ENCODE measurements around the gene GDF15. TPM values are rescaled to one million over a fixed set of nuclear protein-coding genes. Genes with fewer than 3 reads are reported as not detected.
A peak's percentile ranks its signal among the peaks of the same experiment; 100 is the strongest.

The GDF15 gene
- total and polyA plus RNA-seq, 12 donors, result 0.33 to 29.2 (median 4.5) TPM

- no peaks in the 10 kb centered on the region for H3K36me3 ChIP-seq (replicated peaks in 1 of 2)
- H3K27ac ChIP-seq, result no peak overlapping the region
- no peak for DNase-seq
- WGBS, 4 donors, result 77 to 100% (median 87%) methylated on average over 2 to 9 of the region's 9 CpGs
- no peak overlapping the region for H3K4me3 ChIP-seq
- intact Hi-C loops (cut with DNase I), result no loop called here
- H3K27me3 ChIP-seq, result no peaks in the 10 kb centered on the region
- H3K4me1 ChIP-seq (replicated peaks in 1 of 2), result peaks cover under 1 to 15% of the 10 kb centered on the region in 2 donors
- TF ChIP-seq CTCF (IDR thresholded peaks at IDR 0.05) (no peak), POLR2A (IDR thresholded peaks at IDR 0.05) (no peak)
- H3K9me3 ChIP-seq (replicated peaks in 1 of 3), result no peaks in the 10 kb centered on the region
These were observed 5.6 kb downstream of the GDF15 start for GRCh38 chr19:18391509-18392075.

GRCh38 chr19:18392417-18392816 is 6.5 kb downstream of the GDF15 start:
- intact Hi-C loops (cut with DNase I), result no loop called here
- no peaks in the 10 kb centered on the region for H3K27me3 ChIP-seq
- H3K9me3 ChIP-seq (replicated peaks in 1 of 3), result no peaks in the 10 kb centered on the region
- H3K36me3 ChIP-seq (replicated peaks in 1 of 2), result no peaks in the 10 kb centered on the region
- H3K4me1 ChIP-seq (replicated peaks in 1 of 2), result peaks cover 9 to 23% of the 10 kb centered on the region in 2 donors
- TF ChIP-seq CTCF (IDR thresholded peaks at IDR 0.05) (no peak), POLR2A (IDR thresholded peaks at IDR 0.05) (no peak)
- H3K27ac ChIP-seq, result peak overlapping the region in 2 of 5 donors; percentile 47 to 66
- H3K4me3 ChIP-seq, result no peak overlapping the region
- peak in 4 of 7 donors; percentile 54 to 64 (median 60) for DNase-seq
- WGBS, 4 donors, result 69 to 87% (median 77%) methylated on average over 11 of the region's 11 CpGs

GRCh38 chr19:18392926-18393325 is 7.0 kb downstream of the GDF15 start:
- TF ChIP-seq CTCF (IDR thresholded peaks at IDR 0.05) (no peak), POLR2A (IDR thresholded peaks at IDR 0.05) (no peak)
- Histone ChIP-seq H3K27ac (peak overlapping the region in 2 of 5 donors; percentile 47 to 66), H3K36me3 (replicated peaks in 1 of 2) (no peaks in the 10 kb centered on the region), H3K4me1 (replicated peaks in 1 of 2) (peaks cover 9 to 23% of the 10 kb centered on the region in 2 donors), H3K4me3 (no peak overlapping the region), H3K27me3 (no peaks in the 10 kb centered on the region), H3K9me3 (replicated peaks in 1 of 3) (no peaks in the 10 kb centered on the region)
- intact Hi-C loops (cut with DNase I), result no loop called here
- DNase-seq, result no peak
- WGBS, 4 donors, result 69 to 81% (median 75%) methylated on average over 5 of the region's 5 CpGs

DNA sequence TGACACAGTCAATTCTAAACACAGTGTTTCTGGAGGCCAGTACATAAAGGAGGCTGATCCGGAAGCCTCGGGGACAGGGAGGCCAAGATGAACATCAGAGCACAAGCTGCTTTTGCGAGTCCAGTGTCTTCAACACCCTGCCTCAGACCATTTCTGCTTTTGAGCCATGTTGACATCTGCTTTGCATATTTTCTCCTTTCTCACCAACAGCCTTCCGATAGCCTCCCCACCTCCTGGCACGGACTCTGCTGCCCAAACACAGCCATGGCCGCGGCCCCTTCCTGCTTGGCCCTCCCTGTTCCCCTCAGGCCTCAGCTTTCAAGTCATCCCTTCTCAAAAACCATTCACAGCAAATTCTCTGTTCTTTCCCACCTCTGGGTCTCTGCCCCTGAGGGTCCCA is 7.9 kb downstream of the GDF15 start:
- intact Hi-C loops (cut with DNase I), result no loop called here
- no peaks in the 10 kb centered on the region for H3K9me3 ChIP-seq (replicated peaks in 1 of 3)
- TF ChIP-seq POLR2A (IDR thresholded peaks at IDR 0.05) (no peak), CTCF (IDR thresholded peaks at IDR 0.05) (no peak)
- H3K36me3 ChIP-seq (replicated peaks in 1 of 2), result no peaks in the 10 kb centered on the region
- no peaks in the 10 kb centered on the region for H3K27me3 ChIP-seq
- 65 to 82% (median 80%) methylated on average over 7 of the region's 7 CpGs for WGBS, 4 donors
- peaks cover 9 to 17% of the 10 kb centered on the region in 2 donors for H3K4me1 ChIP-seq (replicated peaks in 1 of 2)
- no peak overlapping the region for H3K4me3 ChIP-seq
- H3K27ac ChIP-seq, result peak overlapping the region in 1 of 5 donors; percentile 57
- DNase-seq, result peak in 1 of 7 donors; percentile 49

Data from adrenal gland (tissue), 12 donors.